ENCODE measurements around the gene LIPC. TPM values are rescaled to one million over a fixed set of nuclear protein-coding genes. Genes with fewer than 3 reads are reported as not detected.

The LIPC gene
- total RNA-seq, 2 donors from 2014 or later = 0.50 to 0.68 TPM

DNA sequence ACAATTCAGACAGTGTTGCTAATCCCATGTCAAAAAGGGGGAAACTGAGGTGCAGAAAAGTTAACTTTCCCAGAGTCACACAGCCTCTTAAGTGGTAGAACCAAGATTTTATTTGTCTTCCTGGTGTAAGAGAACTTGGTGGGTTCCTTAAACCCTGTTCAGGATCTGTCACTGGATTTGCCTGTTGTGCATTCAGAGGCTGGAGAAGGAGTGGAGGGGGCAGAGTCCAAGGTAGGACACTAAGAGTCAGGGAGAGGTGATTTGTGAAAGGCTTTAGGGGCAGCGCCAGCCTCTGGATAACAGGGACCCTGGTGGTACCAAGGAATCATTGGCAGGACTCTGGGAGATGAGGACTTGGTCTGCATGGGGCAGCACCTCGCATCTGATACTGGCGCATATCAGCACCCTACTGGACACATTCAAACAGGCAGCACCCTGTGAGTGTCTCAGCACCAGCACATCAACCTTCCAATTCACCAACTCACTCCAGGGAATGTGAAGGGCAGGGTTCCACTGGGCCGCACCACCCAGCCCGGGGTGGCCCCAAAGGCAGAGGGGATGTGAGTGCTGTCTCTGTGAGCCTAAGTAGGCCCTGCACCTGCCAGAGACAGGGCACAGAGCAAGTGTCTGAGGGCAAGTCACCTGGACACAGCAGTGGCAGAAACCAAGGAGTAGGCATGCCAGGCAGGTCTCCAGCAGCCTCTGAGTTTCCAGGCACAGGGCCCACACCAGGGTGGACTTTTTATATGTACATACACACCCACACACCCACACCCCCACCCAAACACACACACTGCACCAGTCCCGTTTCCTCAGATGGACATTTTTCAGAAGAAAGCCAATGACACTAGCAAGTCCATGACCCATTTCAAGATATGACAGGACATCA, 71.6 kb downstream of the LIPC start:
- DNase-seq (no peak), ATAC-seq (no peak)
- intact Hi-C loops (cut with DNase I) = no loop called here

DNA sequence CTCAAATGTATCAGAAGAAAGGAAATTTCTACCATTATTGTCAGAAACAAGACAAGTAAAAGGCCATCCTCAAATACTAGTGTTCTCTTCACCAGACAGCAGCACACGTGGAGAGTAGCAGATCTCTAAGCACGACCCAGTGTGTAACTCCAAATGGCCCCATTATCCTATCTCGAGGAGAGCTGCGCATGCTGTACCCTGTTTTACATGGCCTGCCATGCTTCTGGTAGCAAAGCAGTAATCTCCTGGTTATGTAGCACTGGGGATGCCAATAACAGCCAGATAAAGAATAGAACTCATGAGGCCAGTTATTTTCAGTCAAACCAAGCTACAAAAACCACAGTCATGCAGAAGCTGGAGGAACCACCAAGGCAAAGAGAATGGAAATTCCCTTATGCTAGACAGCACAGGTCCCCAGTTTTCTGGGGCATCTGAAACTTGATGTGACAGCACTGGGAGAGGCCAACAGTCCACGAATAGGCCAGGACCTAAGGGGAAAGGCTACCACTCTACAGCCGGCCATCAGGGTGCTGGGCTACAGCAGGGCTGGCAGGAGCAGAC, 73.0 kb downstream of the LIPC start:
- intact Hi-C loops (cut with DNase I) = no loop called here
- DNase-seq (no peak), ATAC-seq (no peak)

DNA sequence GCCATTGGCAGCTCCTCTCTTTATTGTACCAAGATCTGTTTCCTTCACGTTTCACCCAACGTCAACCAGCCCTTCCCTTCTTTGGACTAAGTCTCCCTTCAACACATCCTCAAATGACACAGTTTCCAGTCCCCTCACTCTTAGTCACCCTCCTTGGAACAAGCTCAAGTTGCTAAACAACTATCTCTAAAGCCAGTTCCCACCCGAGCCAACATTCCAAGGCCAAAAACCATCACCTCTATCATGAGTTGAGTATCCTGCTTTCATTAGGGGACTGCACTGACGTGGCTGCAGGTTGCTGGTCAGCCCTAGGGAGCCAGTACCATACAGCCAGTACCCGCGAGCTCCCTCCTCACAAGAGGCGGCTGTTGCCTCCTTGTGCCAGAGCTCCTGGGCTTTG, 73.8 kb downstream of the LIPC start:
- intact Hi-C loops (cut with DNase I) = no loop called here
- no peak for DNase-seq
- peak in 1 of 2 donors; percentile 64 for ATAC-seq

DNA sequence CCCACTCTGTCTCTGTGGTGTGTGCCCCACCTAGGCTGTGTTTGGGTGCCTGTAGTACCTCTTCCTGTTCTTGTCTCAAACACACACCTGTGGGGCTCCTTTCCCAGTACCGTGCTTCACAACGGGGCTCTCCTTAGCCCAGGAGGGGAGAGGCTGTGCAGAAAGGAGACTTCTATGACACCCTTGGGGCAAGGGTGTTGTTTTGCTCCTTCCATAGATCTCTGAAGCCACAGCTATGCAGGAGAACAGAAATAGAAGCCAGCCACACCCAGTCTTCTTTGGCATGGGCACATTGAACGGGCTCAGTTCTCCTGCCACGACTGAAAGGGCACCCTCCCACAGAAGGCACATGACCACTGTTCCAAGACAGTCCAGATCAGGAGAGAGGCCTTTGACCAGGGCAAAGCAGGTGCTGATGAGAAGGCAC, 74.3 kb downstream of the LIPC start:
- intact Hi-C loops (cut with DNase I) = no loop called here
- no peak for DNase-seq
- ATAC-seq = peak; percentile 58 to 62

DNA sequence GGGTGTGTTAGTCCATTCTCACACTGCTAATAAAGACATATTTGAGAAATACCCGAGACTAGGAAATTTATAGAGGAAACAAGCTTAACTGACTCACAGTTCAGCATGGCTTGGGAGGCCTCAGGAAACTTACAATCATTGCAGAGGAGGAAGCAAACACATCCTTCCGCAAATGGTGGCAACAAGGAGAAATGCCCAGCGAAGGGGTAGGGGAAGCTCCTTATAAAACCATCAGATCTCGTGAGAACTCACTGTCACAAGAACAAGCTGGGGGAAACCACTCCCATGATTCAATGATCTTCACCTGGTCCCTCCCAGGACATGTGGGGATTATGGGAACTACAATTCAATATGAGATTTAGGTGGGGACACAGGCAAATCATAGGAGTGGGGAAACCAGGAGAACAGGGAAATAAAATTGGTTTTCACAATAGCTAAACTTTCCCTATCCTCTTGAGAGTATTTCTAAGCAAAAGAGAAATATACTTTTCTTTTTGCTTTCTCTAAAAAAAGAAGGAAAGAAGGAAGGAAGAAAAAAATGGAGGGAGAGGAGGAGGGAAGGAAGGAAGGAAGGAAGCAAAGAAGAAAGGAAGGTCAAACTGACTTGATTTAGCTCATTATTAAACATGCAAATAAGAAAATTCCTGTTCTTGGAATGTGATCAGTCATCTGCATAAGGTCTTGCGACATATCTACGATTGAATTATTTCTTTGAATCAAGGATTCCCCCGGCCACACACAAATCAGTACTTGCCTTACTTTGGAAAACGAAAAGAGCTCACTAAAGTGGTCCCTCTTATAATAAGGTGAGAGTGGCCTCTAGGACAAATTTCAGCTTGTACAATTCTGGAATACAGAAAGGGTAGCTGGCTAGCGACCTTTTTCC, 75.2 kb downstream of the LIPC start:
- no peak for DNase-seq
- no peak for ATAC-seq
- intact Hi-C loops (cut with DNase I) = no loop called here

DNA sequence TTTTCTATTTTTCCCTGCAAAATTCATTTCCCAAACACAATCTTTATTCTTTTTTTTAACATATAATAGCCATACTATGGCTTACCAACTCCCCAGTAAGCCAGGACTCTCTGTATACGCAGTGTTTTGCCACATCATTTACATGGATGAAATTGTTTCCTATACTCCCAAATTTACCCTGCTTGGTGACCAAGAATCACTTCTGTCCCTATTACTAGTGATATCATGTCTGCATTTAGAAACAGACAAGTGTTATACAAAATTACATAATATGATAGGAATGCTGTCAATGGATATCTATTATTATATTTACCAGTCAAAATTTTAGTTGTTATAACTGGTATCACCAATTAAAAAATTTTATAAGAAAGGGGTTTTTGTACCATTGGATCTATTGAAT, 77.8 kb downstream of the LIPC start:
- ATAC-seq (no peak), DNase-seq (no peak)
- intact Hi-C loops (cut with DNase I) = no loop called here

DNA sequence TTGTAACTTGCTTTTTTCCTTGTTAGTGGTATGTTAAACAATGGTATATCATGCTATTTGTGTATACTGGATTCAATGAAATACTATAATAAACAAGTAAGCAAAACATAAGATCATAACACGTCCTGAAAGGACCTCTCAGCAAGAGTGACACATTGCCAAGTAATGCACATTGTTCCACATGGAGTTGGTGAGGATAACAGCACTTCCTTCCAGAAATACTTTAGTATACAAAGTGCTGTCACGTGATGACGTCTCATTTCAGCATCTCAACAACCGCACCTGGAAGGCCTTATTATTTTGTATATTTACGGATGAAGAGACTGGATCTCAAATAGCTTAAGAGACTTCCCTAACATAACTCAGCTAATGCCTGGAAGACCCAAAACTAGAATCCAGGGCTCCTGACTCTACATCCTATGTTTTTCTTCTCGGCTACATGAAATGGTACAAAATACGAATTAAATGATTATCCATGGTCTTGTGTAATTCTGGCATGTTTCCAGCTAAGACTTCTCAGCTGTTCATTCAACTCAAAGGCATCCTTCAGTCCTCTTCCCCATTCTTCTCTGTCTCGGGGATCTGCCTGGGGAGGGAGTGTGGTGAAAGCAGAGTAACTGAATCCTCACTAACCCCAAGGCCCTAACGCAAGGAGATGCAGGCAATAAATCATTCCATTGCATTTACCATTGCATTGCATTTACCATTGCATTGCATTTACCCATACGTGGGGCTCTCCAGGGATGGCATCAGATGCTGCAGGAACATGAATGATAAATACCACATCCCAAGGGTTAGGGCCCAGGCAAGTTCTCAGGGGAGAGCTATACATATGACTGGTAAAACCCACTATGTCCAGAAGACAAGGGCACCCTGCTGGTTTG, 79.2 kb downstream of the LIPC start:
- DNase-seq (no peak), ATAC-seq (no peak)
- intact Hi-C loops (cut with DNase I) = no loop called here

DNA sequence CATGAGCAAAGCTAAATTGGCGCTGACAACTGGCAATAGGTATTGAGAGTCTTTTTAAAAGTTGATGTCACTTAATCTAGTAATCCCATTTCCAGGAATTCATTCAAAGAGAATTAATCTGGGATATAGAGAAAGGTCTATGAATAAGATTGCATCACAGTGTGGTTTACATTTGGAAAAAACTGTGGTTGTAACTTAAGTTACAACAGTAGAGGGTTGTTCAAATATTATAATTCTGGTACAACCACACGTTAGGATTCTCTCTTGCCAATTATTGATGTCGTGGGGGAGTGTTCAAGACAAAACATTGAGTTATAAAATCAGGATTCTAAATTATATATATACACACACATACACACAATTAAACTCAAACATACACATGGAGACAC, 79.8 kb downstream of the LIPC start:
- DNase-seq = no peak
- intact Hi-C loops (cut with DNase I) = no loop called here
- no peak for ATAC-seq

DNA sequence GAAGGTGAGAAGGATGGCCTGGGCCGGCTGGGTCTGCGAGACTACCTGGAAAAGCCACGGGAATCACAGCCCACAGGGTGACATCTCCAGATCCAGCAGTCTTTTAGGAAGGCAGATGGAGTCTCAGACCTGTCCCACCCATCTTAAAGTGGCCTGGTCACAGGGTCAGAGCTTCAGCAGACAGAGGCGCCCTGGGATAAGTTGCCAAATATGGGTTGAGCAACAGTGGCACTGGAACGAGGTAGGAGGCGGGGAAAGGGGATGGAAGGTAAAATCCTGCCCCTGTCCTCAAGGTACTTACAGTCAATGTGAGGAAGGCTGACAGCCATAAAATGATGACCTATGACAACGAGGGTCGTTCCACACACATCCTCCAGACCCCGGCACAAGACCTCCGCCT, 80.7 kb downstream of the LIPC start:
- intact Hi-C loops (cut with DNase I) = no loop called here
- DNase-seq = no peak
- no peak for ATAC-seq

DNA sequence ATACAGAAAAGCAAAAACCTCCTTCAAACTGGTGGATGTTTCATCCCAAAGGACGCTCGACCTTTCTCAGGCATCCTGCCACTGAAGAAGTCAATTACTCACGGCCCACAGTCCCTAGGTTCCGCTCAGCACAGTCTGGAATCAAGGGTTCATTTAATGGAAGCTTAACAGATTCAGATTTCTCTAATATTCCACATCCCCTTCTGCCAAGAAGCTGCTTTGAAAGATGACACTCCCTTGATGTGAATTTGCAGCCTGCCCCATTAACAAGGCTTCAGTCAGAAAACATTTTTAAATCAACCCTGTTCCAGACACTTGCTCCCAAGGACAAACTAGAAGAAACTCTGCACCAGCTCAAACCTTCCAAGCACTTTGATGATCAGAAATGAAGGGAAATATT, 81.2 kb downstream of the LIPC start:
- DNase-seq (no peak), ATAC-seq (no peak)
- intact Hi-C loops (cut with DNase I) = no loop called here

DNA sequence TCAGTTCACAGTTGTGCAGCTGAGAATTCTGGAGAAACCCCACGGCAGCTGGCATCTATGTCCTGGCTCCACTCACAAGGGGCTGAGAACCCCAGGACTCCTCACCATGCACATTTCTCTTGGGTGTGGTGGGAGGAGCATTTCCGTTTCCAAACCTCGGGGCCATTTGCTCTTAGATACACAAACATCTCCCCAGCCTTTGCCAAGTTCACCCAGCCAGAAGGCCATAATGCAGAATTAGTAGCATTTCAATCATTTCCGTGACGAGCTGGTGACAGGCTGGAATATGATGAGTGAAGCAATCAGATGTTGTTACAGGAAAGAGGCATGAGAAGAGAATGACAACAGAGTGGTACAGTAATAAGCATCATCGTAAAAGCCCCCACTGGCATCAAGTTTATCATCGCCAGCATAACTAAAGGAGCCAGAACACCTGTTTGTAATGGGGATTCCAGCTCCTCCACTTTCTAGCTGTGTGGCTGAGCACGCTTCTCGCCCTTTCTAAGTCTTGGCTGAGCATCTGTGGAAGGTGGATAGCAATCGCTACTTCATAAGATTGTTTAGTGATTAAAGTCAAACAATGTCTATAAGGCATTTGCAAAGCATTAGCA, 82.0 kb downstream of the LIPC start:
- no peak for ATAC-seq
- no peak for DNase-seq
- intact Hi-C loops (cut with DNase I) = no loop called here

DNA sequence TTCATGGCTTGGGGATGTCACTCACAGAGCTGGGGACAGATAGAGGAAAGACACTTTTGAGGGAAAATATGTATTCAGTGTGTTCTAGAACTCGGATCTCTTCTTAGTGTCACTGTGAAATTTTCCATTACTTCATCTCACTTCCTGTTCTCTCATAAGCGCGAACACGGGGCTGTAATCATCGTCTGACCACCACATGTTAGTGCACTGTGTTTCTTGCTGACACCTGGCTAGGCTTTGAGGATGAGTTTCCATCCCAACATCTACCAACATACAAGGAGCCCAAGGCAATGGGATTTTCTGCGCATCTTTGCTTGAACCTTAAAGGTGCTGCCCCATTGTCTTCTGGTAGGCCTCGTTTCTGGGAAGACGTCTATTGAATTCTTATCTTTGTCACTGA, 84.0 kb downstream of the LIPC start:
- DNase-seq = no peak
- no peak for ATAC-seq
- intact Hi-C loops (cut with DNase I) = no loop called here

DNA sequence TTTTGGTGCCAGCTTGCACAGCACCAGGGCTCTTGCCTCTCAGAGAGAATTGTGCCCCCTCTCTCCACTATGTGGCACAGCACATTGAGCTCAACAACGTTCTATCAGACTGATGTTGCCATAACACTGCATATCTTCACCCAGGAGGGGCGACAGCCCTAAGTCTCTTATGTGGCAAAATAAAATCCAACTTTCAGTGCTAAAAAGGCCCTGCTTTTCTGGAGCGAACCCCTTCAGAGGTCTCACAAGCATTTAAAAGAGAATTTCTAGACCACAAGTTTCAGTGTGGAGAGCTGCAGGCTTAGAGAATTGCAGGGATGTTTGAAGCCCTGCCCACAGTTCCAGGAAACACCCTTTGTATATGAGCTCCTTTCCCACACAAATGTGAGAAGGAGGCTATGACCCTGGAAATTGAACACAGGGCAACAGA, 85.5 kb downstream of the LIPC start:
- ATAC-seq (peak; percentile 5 to 24), DNase-seq (no peak)

DNA sequence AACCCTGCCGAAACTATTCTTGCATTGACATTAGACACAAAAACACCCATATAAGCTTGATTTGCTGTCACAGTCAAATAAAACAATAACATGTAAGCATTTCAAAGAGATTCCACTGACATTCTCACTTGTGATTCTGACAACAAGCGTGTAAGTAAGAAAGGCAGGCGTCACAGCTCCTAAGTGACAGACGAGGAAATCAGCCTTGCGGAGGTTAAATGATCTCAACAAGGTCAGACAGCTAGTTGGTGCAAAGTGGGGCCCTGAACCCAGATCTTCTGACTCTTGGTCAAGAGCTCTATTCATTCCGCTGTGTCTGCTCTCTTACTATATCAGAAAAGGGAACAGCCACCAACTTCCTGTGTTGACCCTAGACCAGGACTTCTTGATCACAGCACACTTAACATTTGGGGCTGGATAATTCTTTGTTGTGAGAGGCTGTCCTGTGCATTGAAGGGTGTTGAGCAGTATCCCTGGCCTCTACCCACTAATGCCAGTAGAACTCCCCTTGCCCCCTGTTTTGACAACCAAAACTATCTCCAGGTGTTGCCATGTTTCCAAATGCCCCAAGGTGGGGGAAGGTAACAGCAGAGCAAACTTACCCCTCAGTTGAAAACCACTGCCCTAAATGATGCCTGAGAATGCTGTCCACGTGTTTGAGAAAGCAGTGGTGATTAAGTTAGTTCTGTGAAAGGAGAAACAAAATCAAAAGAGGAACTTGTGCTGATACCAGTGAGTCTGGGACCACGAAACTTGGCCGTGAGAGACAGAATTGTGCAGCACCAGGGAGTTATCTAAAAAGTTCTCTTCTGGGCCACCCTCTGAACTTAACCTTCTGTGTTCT, 86.1 kb downstream of the LIPC start:
- no peak for DNase-seq
- intact Hi-C loops (cut with DNase I) = no loop called here
- ATAC-seq = peak in 1 of 2 donors; percentile 23

More for the DNA sequence above, 85.5 kb downstream of the LIPC start:
- intact Hi-C loops (cut with DNase I) = no loop called here

DNA sequence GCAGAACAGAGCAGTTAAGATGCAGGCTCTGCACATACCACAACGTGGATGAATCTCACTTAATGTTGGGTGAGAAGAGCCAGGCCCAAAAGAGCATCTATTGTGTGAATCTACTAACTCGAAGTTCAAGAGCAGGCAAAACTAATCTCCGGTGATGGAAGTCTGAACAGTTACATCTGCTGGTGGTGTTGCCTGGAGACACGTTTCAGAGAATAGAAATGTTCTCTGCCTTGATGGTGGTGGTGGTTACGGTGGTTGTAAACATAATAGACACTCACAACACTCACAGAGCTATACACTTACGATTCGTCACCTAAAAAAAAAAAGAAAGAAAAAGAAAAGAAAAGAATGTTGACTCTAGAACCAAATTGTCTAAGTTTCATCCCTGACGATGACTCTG, 86.8 kb downstream of the LIPC start:
- ATAC-seq (no peak), DNase-seq (no peak)
- intact Hi-C loops (cut with DNase I) = no loop called here

DNA sequence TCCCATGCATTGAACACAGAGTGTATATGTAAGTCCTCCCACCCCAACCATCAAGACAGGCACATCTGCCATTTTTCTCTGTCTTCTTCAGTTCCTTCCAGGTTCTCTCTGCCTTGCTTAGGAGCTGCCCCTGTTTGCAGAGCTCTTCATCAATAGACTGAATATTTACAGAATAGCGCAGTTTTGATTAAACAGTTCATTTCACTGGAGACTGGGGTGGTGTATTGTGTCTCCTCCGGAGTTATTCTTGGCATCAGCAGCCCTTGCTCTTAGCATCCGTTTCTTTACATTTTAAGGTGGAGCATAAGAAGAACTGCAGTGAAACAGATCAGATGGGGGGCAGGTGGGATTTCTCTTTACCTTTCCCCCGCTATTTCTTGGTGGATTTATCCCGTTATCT, 87.7 kb downstream of the LIPC start:
- ATAC-seq (no peak), DNase-seq (no peak)
- intact Hi-C loops (cut with DNase I) = no loop called here

DNA sequence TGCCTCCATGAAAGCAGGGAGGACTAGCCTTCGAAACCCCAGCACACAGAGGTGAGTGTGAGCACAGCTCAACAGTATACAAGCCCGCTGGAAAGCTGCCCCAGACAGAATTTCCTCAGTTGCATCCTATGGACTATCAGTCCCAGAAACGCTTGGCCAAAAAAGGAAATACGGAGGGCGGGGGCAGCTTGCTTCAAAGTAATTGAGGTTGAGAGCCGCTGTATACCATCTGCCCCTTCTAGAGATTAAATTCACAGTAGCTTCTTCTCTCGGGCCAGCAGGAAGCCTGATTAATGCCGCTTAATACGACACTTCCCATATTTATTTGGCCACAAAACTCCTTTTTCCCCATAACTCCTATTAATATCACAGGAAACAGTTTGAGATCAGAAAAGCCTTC, 88.7 kb downstream of the LIPC start:
- ATAC-seq (no peak), DNase-seq (no peak)

DNA sequence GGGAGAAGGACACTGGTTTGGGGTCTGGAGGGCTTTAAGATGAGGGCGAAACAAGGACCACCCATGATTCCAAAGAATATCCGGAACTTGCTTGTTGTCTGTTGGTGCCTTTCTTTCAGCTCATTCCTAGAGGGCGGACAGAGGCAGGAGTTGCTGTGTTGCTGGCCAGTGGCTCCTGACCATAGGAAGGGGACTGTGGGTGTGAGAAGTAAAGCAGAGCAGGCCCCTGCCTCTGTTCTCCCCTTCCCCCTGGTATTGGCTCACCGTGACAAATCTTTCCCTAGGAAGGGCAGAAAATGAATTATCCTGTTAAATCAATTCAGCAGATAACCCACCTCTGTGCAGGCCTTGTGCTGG, 89.1 kb downstream of the LIPC start:
- intact Hi-C loops (cut with DNase I) = no loop called here
- ATAC-seq = no peak
- DNase-seq = no peak

More for the DNA sequence above, 88.7 kb downstream of the LIPC start:
- intact Hi-C loops (cut with DNase I) = no loop called here
